GM23338 (cell line): ENCODE data around the gene SRGAP3. TPM values are rescaled to one million over a fixed set of nuclear protein-coding genes. Genes with fewer than 3 reads are reported as not detected.

Experiments used
- ATAC-seq: fragments of 200-7000 bp; cut with Tn5 transposase; 3 replicates; pipeline ENCODE4 v1.9.1; 2020
- DNase-seq: peaks from one replicate; pipeline ENCODE4 v3.0.0-alpha.2; 2015; ENCODE audit warnings: low spot score
- H2AFZ ChIP-seq: fragments of 200-600 bp; sonication (generic); 2 replicates; pipeline ENCODE4 v1.8.0; 2016; ENCODE audit warnings: antibody characterized with exemption, mild to moderate bottlenecking, moderate library complexity
- H3F3A ChIP-seq: fragments of 200-600 bp; sonication (generic); replicated peaks from 2 replicates; pipeline ENCODE4 v1.8.0; 2017; ENCODE audit warnings: antibody characterized with exemption, mixed run types, low read depth
- H3K27ac ChIP-seq: fragments of 200-600 bp; sonication (generic); 2 replicates; pipeline ENCODE4 v1.6.1; 2016; ENCODE audit warnings: low read depth
- H3K27me3 ChIP-seq: fragments of 200-600 bp; sonication (generic); 2 replicates; pipeline ENCODE4 v1.8.0; 2016; ENCODE audit warnings: mild to moderate bottlenecking, mixed run types, moderate library complexity; ENCODE audit not compliant: insufficient read depth
- H3K36me3 ChIP-seq: fragments of 200-600 bp; sonication (generic); 2 replicates; pipeline ENCODE4 v1.8.0; 2016; ENCODE audit warnings: mild to moderate bottlenecking; ENCODE audit not compliant: insufficient read depth
- H3K4me1 ChIP-seq: fragments of 200-600 bp; sonication (generic); 2 replicates; pipeline ENCODE4 v1.8.0; 2016; ENCODE audit warnings: mild to moderate bottlenecking, moderate library complexity; ENCODE audit not compliant: insufficient read depth
- H3K4me2 ChIP-seq: fragments of 200-600 bp; sonication (generic); 2 replicates; pipeline ENCODE4 v1.7.1; 2017; ENCODE audit warnings: mixed run types
- H3K4me3 ChIP-seq: fragments of 200-600 bp; sonication (generic); 2 replicates; pipeline ENCODE4 v1.6.1; 2016; ENCODE audit warnings: mixed run types
- H3K79me2 ChIP-seq: fragments of 200-600 bp; sonication (generic); replicated peaks from 2 replicates; pipeline ENCODE4 v1.8.0; 2017; ENCODE audit warnings: mild to moderate bottlenecking; ENCODE audit not compliant: insufficient read depth
- H3K9me2 ChIP-seq: fragments of 200-600 bp; sonication (generic); 2 replicates; pipeline ENCODE4 v1.8.0; 2017; ENCODE audit not compliant: insufficient read depth
- H4K20me1 ChIP-seq: fragments of 200-600 bp; sonication (generic); replicated peaks from 2 replicates; pipeline ENCODE4 v1.8.0; 2017; ENCODE audit warnings: mild to moderate bottlenecking; ENCODE audit not compliant: insufficient read depth
- H3K27ac Mint-ChIP-seq: 2 replicates; pipeline ENCODE4 v1.8.0; 2020; ENCODE audit warnings: inconsistent platforms, mild to moderate bottlenecking, moderate library complexity, mixed read lengths
- H3K27me3 Mint-ChIP-seq: 3 replicates; pipeline ENCODE4 v1.8.0; 2022; ENCODE audit warnings: low read depth, mild to moderate bottlenecking, moderate library complexity, mixed read lengths, inconsistent platforms; ENCODE audit not compliant: insufficient read depth, poor library complexity
- H3K36me3 Mint-ChIP-seq: 3 replicates; pipeline ENCODE4 v1.8.0; 2021; ENCODE audit warnings: low read depth, mild to moderate bottlenecking, inconsistent platforms, moderate library complexity, mixed read lengths
- H3K4me1 Mint-ChIP-seq: 3 replicates; pipeline ENCODE4 v1.8.0; 2020; ENCODE audit warnings: mild to moderate bottlenecking, inconsistent platforms, mixed read lengths
- H3K4me3 Mint-ChIP-seq: 3 replicates; pipeline ENCODE4 v1.8.0; 2021; ENCODE audit warnings: moderate library complexity, mild to moderate bottlenecking, inconsistent platforms, mixed read lengths
- H3K9me3 Mint-ChIP-seq: 3 replicates; pipeline ENCODE4 v1.8.0; 2020; ENCODE audit warnings: moderate library complexity, mild to moderate bottlenecking, inconsistent platforms, mixed read lengths
- CREB1 ChIP-seq: fragments of 250-450 bp; sonication (Bioruptor Pico); IDR thresholded peaks from 2 replicates; pipeline ENCODE4 v1.5.0; 2020; ENCODE audit warnings: low read depth, mild to moderate bottlenecking, moderate library complexity
- CTCF ChIP-seq, 2 experiments: fragments of 200-600 bp in 1 of 2; sonication (generic) in 1 of 2; conservative IDR thresholded peaks; 2 replicates each; pipeline versions ENCODE4 v1.5.1 to v1.6.1; 2016 to 2017; ENCODE audit warnings: antibody characterized with exemption in 2 of 2, low read depth in 2 of 2, mild to moderate bottlenecking in 2 of 2, moderate library complexity in 1 of 2
- EZH2 ChIP-seq: fragments of 200-600 bp; sonication (generic); IDR thresholded peaks from one replicate; pipeline ENCODE4 v1.8.0; 2017; ENCODE audit warnings: antibody characterized with exemption, mild to moderate bottlenecking, low read depth; ENCODE audit not compliant: unreplicated experiment
- EZH2phosphoT487 ChIP-seq: fragments of 200-600 bp; sonication (generic); IDR thresholded peaks from one replicate; pipeline ENCODE4 v1.8.1; 2018; ENCODE audit warnings: antibody characterized with exemption; ENCODE audit not compliant: unreplicated experiment
- JUNB ChIP-seq: IDR thresholded peaks from one replicate; pipeline ENCODE4 v1.6.1; 2016; ENCODE audit warnings: antibody characterized with exemption; ENCODE audit not compliant: unreplicated experiment
- NANOG ChIP-seq: IDR thresholded peaks from 2 replicates; pipeline ENCODE4 v1.6.1; 2016; ENCODE audit warnings: antibody characterized with exemption, borderline replicate concordance
- POLR2AphosphoS5 ChIP-seq: IDR thresholded peaks from 2 replicates; pipeline ENCODE4 v1.6.1; 2016; ENCODE audit warnings: antibody characterized with exemption, low read depth
- STAT1 ChIP-seq: IDR thresholded peaks from one replicate; pipeline ENCODE4 v1.6.1; 2016; ENCODE audit warnings: antibody characterized with exemption; ENCODE audit not compliant: unreplicated experiment
- ZNF114 ChIP-seq: fragments of 250-450 bp; sonication (Bioruptor Pico); IDR thresholded peaks from 2 replicates; pipeline ENCODE4 v1.5.0; 2020; ENCODE audit warnings: mild to moderate bottlenecking, moderate library complexity
- ZNF331 ChIP-seq: fragments of 250-450 bp; sonication (Bioruptor Pico); IDR thresholded peaks from 2 replicates; pipeline ENCODE4 v1.5.0; 2020; ENCODE audit warnings: low read depth, mild to moderate bottlenecking, moderate library complexity
- ZNF462 ChIP-seq: fragments of 250-450 bp; sonication (Bioruptor Pico); IDR thresholded peaks from 2 replicates; pipeline ENCODE4 v1.5.0; 2020; ENCODE audit warnings: mild to moderate bottlenecking, moderate library complexity
- polyA plus RNA-seq: library from polyadenylated mRNA; unstranded; fragments of >200 nt; fragmentation: Nextera tagmentation; extraction: Ambion mirVana; gene quantifications from 2 replicates; pipeline ENCODE4 v1.2.1, GENCODE V29; 2016
- total RNA-seq: library from RNA; depleted of rRNA; stranded (reverse); fragments of >200 nt; shearing (Covaris generic); gene quantifications from 2 replicates; pipeline ENCODE4 v1.2.3, GENCODE V29; 2014

The SRGAP3 gene
- total and polyA plus RNA-seq, 2 experiments from 2014 or later, result 6.4 to 9.4 TPM

- Mint-ChIP-seq H3K27me3 (peaks cover 9% of the 10 kb centered on the region), H3K4me3 (no peak overlapping the region), H3K4me1 (peaks cover 6% of the 10 kb centered on the region; the same call in 2 of the 3 replicates), H3K27ac (no peak overlapping the region), H3K9me3 (no peaks in the 10 kb centered on the region; the same call in 2 of the 3 replicates), H3K36me3 (no peaks in the 10 kb centered on the region; the same call in 2 of the 3 replicates)
- H2AFZ ChIP-seq, result no peak overlapping the region
- no peaks in the 10 kb centered on the region for H3K4me1 ChIP-seq
- H3K4me3 ChIP-seq, result no peak overlapping the region
- no peak for TF ChIP-seq NANOG
- TF ChIP-seq ZNF114 (CRISPR knock-in tag), result no peak
- TF ChIP-seq POLR2AphosphoS5, result no peak
- no peak for TF ChIP-seq ZNF331
- TF ChIP-seq CREB1 (CRISPR knock-in tag), result no peak
- TF ChIP-seq ZNF462 (CRISPR knock-in tag), result no peak
- TF ChIP-seq EZH2, result no peak
- TF ChIP-seq EZH2phosphoT487, result no peak
- TF ChIP-seq CTCF (conservative IDR thresholded peaks at IDR 0.05; ENCODE audit: low read depth in 2 of 2), result no peak
- no peak for TF ChIP-seq JUNB
- TF ChIP-seq STAT1, result no peak
- no peaks in the 10 kb centered on the region for H3K9me2 ChIP-seq
- H4K20me1 ChIP-seq, result no peaks in the 10 kb centered on the region
- no peaks in the 10 kb centered on the region for H3K79me2 ChIP-seq
- no peaks in the 10 kb centered on the region for H3K27me3 ChIP-seq
- no peak overlapping the region for H3K4me2 ChIP-seq
- no peaks in the 10 kb centered on the region for H3K36me3 ChIP-seq
- ATAC-seq (no peak), DNase-seq (no peak)
- no peaks in the 10 kb centered on the region for H3F3A ChIP-seq
- H3K27ac ChIP-seq, result no peak overlapping the region
These were observed 74.0 kb downstream of the SRGAP3 start for GRCh38 chr3:9175421-9175820.
